HepG2 (cell line): ENCODE measurements around the gene TPBGL. TPM values are rescaled to one million over a fixed set of nuclear protein-coding genes. Genes with fewer than 3 reads are reported as not detected.

Experiments
- AFF4 ChIP-seq: sonication (generic); formaldehyde crosslinking; IDR thresholded peaks from 2 replicates; pipeline ENCODE4 v1.4.0; 2020; ENCODE audit warnings: missing genetic modification reagents
- HNF4A ChIP-seq: sonication (generic); formaldehyde crosslinking; IDR thresholded peaks from 2 replicates; pipeline ENCODE4 v1.4.0; 2020; ENCODE audit warnings: missing genetic modification reagents
- IKZF1 ChIP-seq: fragments of 450-650 bp; IDR thresholded peaks from 2 replicates; pipeline ENCODE4 v1.7.1; 2016
- JARID2 ChIP-seq: sonication (generic); formaldehyde crosslinking; IDR thresholded peaks from 2 replicates; pipeline ENCODE4 v1.8.1; 2023; ENCODE audit warnings: missing genetic modification reagents, inconsistent platforms; ENCODE audit not compliant: insufficient replicate concordance
- MYC ChIP-seq: sonication (generic); formaldehyde crosslinking; IDR thresholded peaks from 2 replicates; pipeline ENCODE4 v1.9.0; 2021; ENCODE audit warnings: missing genetic modification reagents, borderline replicate concordance
- POLR2AphosphoS2 ChIP-seq: IDR thresholded peaks from 2 replicates; pipeline ENCODE4 v1.6.1; 2011; ENCODE audit warnings: low read depth, low read length, improper control_type of control experiment
- SSRP1 ChIP-seq: IDR thresholded peaks from 2 replicates; pipeline ENCODE4 v1.6.1; 2016; ENCODE audit warnings: control low read depth
- STAT5B ChIP-seq: sonication (generic); formaldehyde crosslinking; IDR thresholded peaks from 2 replicates; pipeline ENCODE4 v1.4.0; 2020; ENCODE audit warnings: missing genetic modification reagents
- TBP ChIP-seq: sonication (generic); formaldehyde crosslinking; IDR thresholded peaks from 2 replicates; pipeline ENCODE4 v1.5.0; 2020; ENCODE audit warnings: missing genetic modification reagents
- ZBTB7B ChIP-seq: sonication (generic); formaldehyde crosslinking; IDR thresholded peaks from 2 replicates; pipeline ENCODE4 v1.4.0; 2020; ENCODE audit warnings: missing genetic modification reagents
- ZNF10 ChIP-seq: sonication (generic); formaldehyde crosslinking; IDR thresholded peaks from 2 replicates; pipeline ENCODE4 v1.4.0; 2020; ENCODE audit warnings: mild to moderate bottlenecking, low read depth, missing genetic modification reagents, borderline replicate concordance
- ZNF142 ChIP-seq: sonication (generic); formaldehyde crosslinking; IDR thresholded peaks from 2 replicates; pipeline ENCODE4 v1.4.0; 2020; ENCODE audit warnings: missing genetic modification reagents
- ZNF264 ChIP-seq: sonication (generic); formaldehyde crosslinking; IDR thresholded peaks from 2 replicates; pipeline ENCODE4 v1.4.0; 2020; ENCODE audit warnings: missing genetic modification reagents
- polyA plus RNA-seq, 8 experiments: library from polyadenylated mRNA; depleted of rRNA in 3 of 8; stranded (reverse) in 7 of 8; unstranded in 1 of 8; fragments of >200 nt; fragmentation: Illumina TruSeq in 4 of 8; extraction: Trizol in 4 of 8; gene quantifications; 2 replicates each; pipeline versions ENCODE4 v1.2.1 to v1.2.3, GENCODE V29; 2011 to 2016; ENCODE audit warnings: low read depth in 4 of 8, missing spikeins in 1 of 8, mixed read lengths in 1 of 8; ENCODE audit not compliant: insufficient read depth in 1 of 8
- total RNA-seq, 5 experiments: library from RNA; depleted of rRNA; stranded (reverse); fragments of >200 nt; fragmentation: Illumina TruSeq; extraction: Trizol; gene quantifications; 2 replicates each; pipeline ENCODE4 v1.2.3, GENCODE V29; 2016; ENCODE audit warnings: low read depth in 1 of 5
- TF ChIP-seq, protein P1 (sequence below): sonication (generic); formaldehyde crosslinking; IDR thresholded peaks from 2 replicates; pipeline ENCODE4 v1.8.0; 2022; ENCODE audit warnings: missing genetic modification reagents, mild to moderate bottlenecking, borderline replicate concordance
- TF ChIP-seq, protein P2 (sequence below): sonication (generic); formaldehyde crosslinking; IDR thresholded peaks from 2 replicates; pipeline ENCODE4 v1.8.1; 2022; ENCODE audit warnings: low read depth, mild to moderate bottlenecking, missing genetic modification reagents

The TPBGL gene
- total and polyA plus RNA-seq, 2 of the 13 experiments (the other 11 are each of a cell fraction or from before 2014, with no cell fraction given) = not detected

- TF ChIP-seq ZNF142 (CRISPR knock-in tag) (no peak), HNF4A (CRISPR knock-in tag) (no peak), TBP (CRISPR knock-in tag) (no peak), STAT5B (CRISPR knock-in tag) (no peak), ZNF264 (CRISPR knock-in tag) (no peak), IKZF1 (no peak), JARID2 (no peak), ZNF10 (CRISPR knock-in tag) (no peak), SSRP1 (CRISPR knock-in tag) (no peak), POLR2AphosphoS2 (no peak), AFF4 (CRISPR knock-in tag) (no peak), ZBTB7B (CRISPR knock-in tag) (no peak), MYC (CRISPR knock-in tag) (peak; percentile 26; the same call in 1 of the 2 replicates)
- TF ChIP-seq, protein P1, sequence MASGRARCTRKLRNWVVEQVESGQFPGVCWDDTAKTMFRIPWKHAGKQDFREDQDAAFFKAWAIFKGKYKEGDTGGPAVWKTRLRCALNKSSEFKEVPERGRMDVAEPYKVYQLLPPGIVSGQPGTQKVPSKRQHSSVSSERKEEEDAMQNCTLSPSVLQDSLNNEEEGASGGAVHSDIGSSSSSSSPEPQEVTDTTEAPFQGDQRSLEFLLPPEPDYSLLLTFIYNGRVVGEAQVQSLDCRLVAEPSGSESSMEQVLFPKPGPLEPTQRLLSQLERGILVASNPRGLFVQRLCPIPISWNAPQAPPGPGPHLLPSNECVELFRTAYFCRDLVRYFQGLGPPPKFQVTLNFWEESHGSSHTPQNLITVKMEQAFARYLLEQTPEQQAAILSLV (CRISPR knock-in tag) = no peak
- TF ChIP-seq, protein P2, sequence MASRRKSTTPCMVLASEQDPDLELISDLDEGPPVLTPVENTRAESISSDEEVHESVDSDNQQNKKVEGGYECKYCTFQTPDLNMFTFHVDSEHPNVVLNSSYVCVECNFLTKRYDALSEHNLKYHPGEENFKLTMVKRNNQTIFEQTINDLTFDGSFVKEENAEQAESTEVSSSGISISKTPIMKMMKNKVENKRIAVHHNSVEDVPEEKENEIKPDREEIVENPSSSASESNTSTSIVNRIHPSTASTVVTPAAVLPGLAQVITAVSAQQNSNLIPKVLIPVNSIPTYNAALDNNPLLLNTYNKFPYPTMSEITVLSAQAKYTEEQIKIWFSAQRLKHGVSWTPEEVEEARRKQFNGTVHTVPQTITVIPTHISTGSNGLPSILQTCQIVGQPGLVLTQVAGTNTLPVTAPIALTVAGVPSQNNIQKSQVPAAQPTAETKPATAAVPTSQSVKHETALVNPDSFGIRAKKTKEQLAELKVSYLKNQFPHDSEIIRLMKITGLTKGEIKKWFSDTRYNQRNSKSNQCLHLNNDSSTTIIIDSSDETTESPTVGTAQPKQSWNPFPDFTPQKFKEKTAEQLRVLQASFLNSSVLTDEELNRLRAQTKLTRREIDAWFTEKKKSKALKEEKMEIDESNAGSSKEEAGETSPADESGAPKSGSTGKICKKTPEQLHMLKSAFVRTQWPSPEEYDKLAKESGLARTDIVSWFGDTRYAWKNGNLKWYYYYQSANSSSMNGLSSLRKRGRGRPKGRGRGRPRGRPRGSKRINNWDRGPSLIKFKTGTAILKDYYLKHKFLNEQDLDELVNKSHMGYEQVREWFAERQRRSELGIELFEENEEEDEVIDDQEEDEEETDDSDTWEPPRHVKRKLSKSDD (CRISPR knock-in tag) = no peak
These were observed 39.7 kb downstream of the TPBGL start (continued) for GRCh38 chr11:75280227-75280701.
